Measurements from ENCODE around the gene PAPPA2. TPM values are rescaled to one million over a fixed set of nuclear protein-coding genes. Genes with fewer than 3 reads are reported as not detected.

Gene PAPPA2
- total and polyA plus RNA-seq, 2 of the 8 experiments (the other 6 are each of a cell fraction or from before 2014, with no cell fraction given): 0.08 to 0.88 TPM

GRCh38 chr1:176461576-176461975 lies 1.4 kb upstream of the PAPPA2 start (continued):
- no peak for TF ChIP-seq RAD21 (IDR thresholded peaks at IDR 0.05 in 1 of 2, conservative IDR thresholded peaks at IDR 0.05 in 1 of 2; ENCODE audit: low read depth in 2 of 2, low read length in 2 of 2)
- TF ChIP-seq NANOG (IDR thresholded peaks at IDR 0.05; ENCODE audit: insufficient read depth, low read depth, low read length, poor library complexity, severe bottlenecking): no peak
- TF ChIP-seq CTBP2 (IDR thresholded peaks at IDR 0.05; ENCODE audit: borderline replicate concordance, insufficient read depth, insufficient read length, low read length): no peak
- no peak for TF ChIP-seq YY1 (IDR thresholded peaks at IDR 0.05; ENCODE audit: low read depth, low read length)
- no peak for TF ChIP-seq CBX5 (IDR thresholded peaks at IDR 0.05; ENCODE audit: low read depth, low read length)
